Measurements from ENCODE around the gene CLK2. TPM values are rescaled to one million over a fixed set of nuclear protein-coding genes. Genes with fewer than 3 reads are reported as not detected.

The CLK2 gene
- total and polyA plus RNA-seq, 2 of the 8 experiments (the other 6 are each of a cell fraction or from before 2014, with no cell fraction given) = 62.2 to 76.0 TPM

- TF ChIP-seq CHD7 (IDR thresholded peaks at IDR 0.05; ENCODE audit: insufficient replicate concordance, low read length) (peak; percentile 44), SUZ12 (IDR thresholded peaks at IDR 0.05; ENCODE audit: low read length) (no peak), CREB1 (IDR thresholded peaks at IDR 0.05) (no peak), YY1 (IDR thresholded peaks at IDR 0.05; ENCODE audit: low read depth, low read length) (no peak), KDM5A (IDR thresholded peaks at IDR 0.05; ENCODE audit: low read length) (no peak; the same call in 1 of the 2 replicates), EP300 (IDR thresholded peaks at IDR 0.05; ENCODE audit: borderline replicate concordance in 1 of 2, low read depth in 2 of 2, low read length in 2 of 2) (no peak), CBX8 (IDR thresholded peaks at IDR 0.05; ENCODE audit: borderline replicate concordance, low read depth, low read length) (no peak), SIX5 (IDR thresholded peaks at IDR 0.05; ENCODE audit: low read depth, low read length) (no peak), CHD1 (IDR thresholded peaks at IDR 0.05; ENCODE audit: low read depth, low read length) (no peak), RXRA (IDR thresholded peaks at IDR 0.05; ENCODE audit: insufficient read depth, low read depth, low read length) (no peak), USF2 (IDR thresholded peaks at IDR 0.05; ENCODE audit: low read length) (0 out of 2 replicates have a peak, but pooled peaks have one; percentile 12)
These were observed 46.4 kb downstream of the CLK2 start (continued) for GRCh38 chr1:155226910-155227260.

Measured in H1 (cell line).